Kasumi-1 (cell line): ENCODE measurements around the gene ENPP3.

ENCODE experiments used
- DNase-seq, 2 experiments: peaks; one replicate each; lab custom pipeline; 2025; lab: John Stamatoyannopoulos, UW

ENPP3 gene

GRCh38 chr6:131768964-131769363, 131.9 kb downstream of the ENPP3 start:
- no peak for DNase-seq

GRCh38 chr6:131769385-131770141, 132.5 kb downstream of the ENPP3 start:
- no peak for DNase-seq

GRCh38 chr6:131770776-131771175, 133.7 kb downstream of the ENPP3 start:
- no peak for DNase-seq

- no peak for DNase-seq
These were observed 136.3 kb downstream of the ENPP3 start for GRCh38 chr6:131773284-131773950.

GRCh38 chr6:131775886-131776285, 138.8 kb downstream of the ENPP3 start:
- no peak for DNase-seq

GRCh38 chr6:131776985-131777384, 139.9 kb downstream of the ENPP3 start:
- no peak for DNase-seq

- no peak for DNase-seq
These were observed 141.1 kb downstream of the ENPP3 start for GRCh38 chr6:131778169-131778568.

GRCh38 chr6:131779304-131779703, 142.2 kb downstream of the ENPP3 start:
- DNase-seq = no peak

GRCh38 chr6:131780600-131780999, 143.5 kb downstream of the ENPP3 start:
- no peak for DNase-seq

GRCh38 chr6:131781687-131782086, 144.6 kb downstream of the ENPP3 start:
- DNase-seq = no peak

- no peak for DNase-seq
These were observed 145.7 kb downstream of the ENPP3 start for GRCh38 chr6:131782764-131783163.

- DNase-seq = no peak
These were observed 147.5 kb downstream of the ENPP3 start for GRCh38 chr6:131784561-131784960.

- no peak for DNase-seq
These were observed 150.0 kb downstream of the ENPP3 start for GRCh38 chr6:131787079-131787478.

- no peak for DNase-seq
These were observed 150.9 kb downstream of the ENPP3 start for GRCh38 chr6:131787766-131788712.

- peak; percentile 36 to 59 for DNase-seq
These were observed 152.1 kb downstream of the ENPP3 start for GRCh38 chr6:131789219-131789618.

- no peak for DNase-seq
These were observed 154.4 kb downstream of the ENPP3 start for GRCh38 chr6:131791476-131791875.

GRCh38 chr6:131792091-131792496, 155.0 kb downstream of the ENPP3 start:
- no peak for DNase-seq

GRCh38 chr6:131795366-131795765, 158.3 kb downstream of the ENPP3 start:
- no peak for DNase-seq
